PC-9 (cell line): Measurements from ENCODE around the gene MTHFSD. TPM values are rescaled to one million over a fixed set of nuclear protein-coding genes. Genes with fewer than 3 reads are reported as not detected.

ENCODE experiments used
- BruUV-seq: library from RNA; stranded (reverse); fragments of 400-500 nt; replicated peaks from 2 replicates; lab custom pipeline; 2021; lab: Mats Ljungman, UMichigan
- CTCF ChIA-PET: fragments of 300-600 bp; sonication (Branson Sonifier 250); formaldehyde crosslinking; loops from one replicate; lab custom pipeline; 2022; ENCODE audit warnings: antibody characterized with exemption; lab: Charles Lee
- POLR2A ChIA-PET: fragments of 300-600 bp; sonication (Branson Sonifier 250); formaldehyde crosslinking; loops from one replicate; lab custom pipeline; 2022; ENCODE audit warnings: antibody characterized with exemption; ENCODE audit not compliant: unreplicated experiment; lab: Charles Lee
- DNase-seq, 2 experiments: peaks; one replicate each; pipeline versions ENCODE4 v3.0.0 to v3.0.0-alpha.2; 2015 to 2022; ENCODE audit warnings: mixed read lengths in 1 of 2
- H2AFZ ChIP-seq: fragments of 200-600 bp; sonication (generic); 2 replicates; pipeline ENCODE4 v1.8.1; 2017; ENCODE audit warnings: antibody characterized with exemption
- H3F3A ChIP-seq: fragments of 200-600 bp; sonication (generic); 2 replicates; pipeline ENCODE4 v1.8.1; 2017; ENCODE audit warnings: antibody characterized with exemption, mild to moderate bottlenecking, low read depth; ENCODE audit not compliant: insufficient read depth
- H3K27ac ChIP-seq: fragments of 200-600 bp; sonication (generic); 2 replicates; pipeline ENCODE4 v1.6.1; 2016; ENCODE audit warnings: mixed run types
- H3K27me3 ChIP-seq: fragments of 200-600 bp; sonication (generic); 2 replicates; pipeline ENCODE4 v1.6.1; 2016; ENCODE audit warnings: low read depth, mixed run types; ENCODE audit not compliant: insufficient read depth
- H3K36me3 ChIP-seq: fragments of 200-600 bp; sonication (generic); 2 replicates; pipeline ENCODE4 v1.6.1; 2016; ENCODE audit warnings: low read depth, mixed run types
- H3K4me1 ChIP-seq: fragments of 200-600 bp; sonication (generic); replicated peaks from 2 replicates; pipeline ENCODE4 v1.6.1; 2016; ENCODE audit warnings: mixed run types; ENCODE audit not compliant: insufficient read depth
- H3K4me2 ChIP-seq: fragments of 200-600 bp; sonication (generic); 2 replicates; pipeline ENCODE4 v1.6.1; 2017; ENCODE audit warnings: mixed run types
- H3K4me3 ChIP-seq: fragments of 200-600 bp; sonication (generic); 2 replicates; pipeline ENCODE4 v1.6.1; 2016; ENCODE audit warnings: mixed run types
- H3K79me2 ChIP-seq: fragments of 200-600 bp; sonication (generic); 2 replicates; pipeline ENCODE4 v1.6.1; 2017; ENCODE audit warnings: low read depth, mixed run types
- H3K9me2 ChIP-seq: fragments of 200-600 bp; sonication (generic); 2 replicates; pipeline ENCODE4 v1.8.1; 2017; ENCODE audit warnings: mild to moderate bottlenecking; ENCODE audit not compliant: insufficient read depth
- H3K9me3 ChIP-seq: fragments of 200-600 bp; sonication (generic); 2 replicates; pipeline ENCODE4 v1.8.1; 2016; ENCODE audit warnings: low read depth; ENCODE audit not compliant: insufficient read depth
- H4K20me1 ChIP-seq: fragments of 200-600 bp; sonication (generic); 2 replicates; pipeline ENCODE4 v1.8.1; 2017; ENCODE audit not compliant: insufficient read depth
- CTCF ChIP-seq: fragments of 200-600 bp; sonication (generic); conservative IDR thresholded peaks from 2 replicates; pipeline ENCODE4 v1.6.1; 2017; ENCODE audit warnings: mixed run types, antibody characterized with exemption, mild to moderate bottlenecking, moderate library complexity
- EZH2 ChIP-seq: fragments of 200-600 bp; sonication (generic); IDR thresholded peaks from 2 replicates; pipeline ENCODE4 v1.8.0; 2017; ENCODE audit warnings: antibody characterized with exemption, low read depth
- intact Hi-C: fragments of 100-400 bp; cut with micrococcal nuclease; formaldehyde crosslinking; loops from one replicate; pipeline ENCODE4 v1.10.0; 2022; ENCODE audit not compliant: unreplicated experiment
- total RNA-seq: library from RNA; stranded (reverse); gene quantifications from 2 replicates; pipeline ENCODE4 v1.2.3, GENCODE V29; 2021

The MTHFSD gene
- total RNA-seq, 1 experiment from 2014 or later = 25.7 TPM

GRCh38 chr16:86581458-86581857, 26.4 kb upstream of the MTHFSD start:
- Histone ChIP-seq H3K4me1 (no peaks in the 10 kb centered on the region), H3F3A (no peaks in the 10 kb centered on the region), H3K27ac (no peak overlapping the region), H3K79me2 (no peaks in the 10 kb centered on the region), H3K9me3 (no peaks in the 10 kb centered on the region), H3K9me2 (no peaks in the 10 kb centered on the region), H3K4me2 (no peak overlapping the region), H4K20me1 (no peaks in the 10 kb centered on the region), H3K36me3 (no peaks in the 10 kb centered on the region), H3K27me3 (peaks cover 82% of the 10 kb centered on the region), H2AFZ (no peak overlapping the region), H3K4me3 (no peak overlapping the region)
- TF ChIP-seq EZH2 = no peak
- TF ChIP-seq CTCF = no peak
- POLR2A ChIA-PET = no interaction called here
- BruUV-seq = no TSS peak
- CTCF ChIA-PET = no interaction called here
- intact Hi-C loops = no loop called here
- DNase-seq = no peak

- no peak for DNase-seq
- BruUV-seq = no TSS peak
These were observed 25.7 kb upstream of the MTHFSD start for GRCh38 chr16:86580791-86581170.

GRCh38 chr16:86580063-86580790, 25.2 kb upstream of the MTHFSD start:
- H3K9me3 ChIP-seq = no peaks in the 10 kb centered on the region
- no peak overlapping the region for H3K4me3 ChIP-seq
- POLR2A ChIA-PET = no interaction called here
- TF ChIP-seq EZH2 (no peak), CTCF (no peak)
- H3K27ac ChIP-seq = no peak overlapping the region
- H4K20me1 ChIP-seq = no peaks in the 10 kb centered on the region
- H3K36me3 ChIP-seq = no peaks in the 10 kb centered on the region
- peaks cover 72% of the 10 kb centered on the region for H3K27me3 ChIP-seq
- H3K4me2 ChIP-seq = no peak overlapping the region
- no peaks in the 10 kb centered on the region for H3K79me2 ChIP-seq
- CTCF ChIA-PET = no interaction called here
- intact Hi-C loops = no loop called here
- no peaks in the 10 kb centered on the region for H3K4me1 ChIP-seq
- DNase-seq = no peak
- H3F3A ChIP-seq = no peaks in the 10 kb centered on the region
- no peaks in the 10 kb centered on the region for H3K9me2 ChIP-seq
- no peak overlapping the region for H2AFZ ChIP-seq
- no TSS peak for BruUV-seq

More at GRCh38 chr16:86580791-86581170, 25.7 kb upstream of the MTHFSD start:
- no peaks in the 10 kb centered on the region for H3K79me2 ChIP-seq
- ChIA-PET CTCF (no interaction called here), POLR2A (no interaction called here)
- no peaks in the 10 kb centered on the region for H3F3A ChIP-seq
- H3K4me2 ChIP-seq = no peak overlapping the region
- no peaks in the 10 kb centered on the region for H3K9me2 ChIP-seq
- H4K20me1 ChIP-seq = no peaks in the 10 kb centered on the region
- no peaks in the 10 kb centered on the region for H3K4me1 ChIP-seq
- intact Hi-C loops = no loop called here
- TF ChIP-seq EZH2 = no peak
- no peak for TF ChIP-seq CTCF
- H3K27ac ChIP-seq = no peak overlapping the region
- no peak overlapping the region for H3K4me3 ChIP-seq
- H2AFZ ChIP-seq = no peak overlapping the region
- H3K9me3 ChIP-seq = no peaks in the 10 kb centered on the region
- peaks cover 75% of the 10 kb centered on the region for H3K27me3 ChIP-seq
- H3K36me3 ChIP-seq = no peaks in the 10 kb centered on the region
